Astrocyte (in vitro differentiated cells and primary cell): ENCODE data around the gene ZNF512.

ENCODE experiments used
- CTCF ChIP-seq: IDR thresholded peaks from 2 replicates; pipeline ENCODE4 v1.5.1; 2011; ENCODE audit warnings: low read depth, mild to moderate bottlenecking, inconsistent platforms, low read length, moderate library complexity; ENCODE audit not compliant: insufficient read depth
- EZH2 ChIP-seq: IDR thresholded peaks from 2 replicates; pipeline ENCODE4 v1.6.1; 2012; ENCODE audit warnings: mild to moderate bottlenecking, low read length, inconsistent platforms; ENCODE audit not compliant: insufficient read depth

- TF ChIP-seq CTCF (no peak), EZH2 (no peak)
Observed at GRCh38 chr2:27596627-27597026, 13.8 kb downstream of the ZNF512 start.
